ENCODE results near the gene BRF1. TPM values are rescaled to one million over a fixed set of nuclear protein-coding genes. Genes with fewer than 3 reads are reported as not detected.

BRF1 gene
- total and polyA plus RNA-seq, 2 of the 13 experiments (the other 11 are each of a cell fraction or from before 2014, with no cell fraction given), result 5.1 to 11.0 TPM

- BruUV-seq (replicated peaks), result no TSS peak
- FAIRE-seq (no peak), DNase-seq (ENCODE audit: low spot score) (no peak), ATAC-seq (no peak)
- CTCF ChIA-PET (ENCODE audit: low intra/inter-chr PET ratio, low total read pairs), result no interaction called here
- peaks cover 10% of the 10 kb centered on the region; the same call in 1 of the 2 replicates for H4K20me1 ChIP-seq (ENCODE audit: insufficient read depth, low read length)
- peaks cover 7 to 13% of the 10 kb centered on the region in 2 experiments; a peak in 3 of 5 replicates for H3K36me3 ChIP-seq (replicated peaks in 1 of 2; ENCODE audit: control insufficient read depth in 1 of 2, insufficient read depth in 2 of 2, low read length in 2 of 2)
- no peaks in the 10 kb centered on the region for H3K27me3 ChIP-seq (ENCODE audit: control insufficient read depth in 1 of 2, insufficient read depth in 2 of 2, low read length in 2 of 2)
- no peak overlapping the region for H3K27ac ChIP-seq (ENCODE audit: extremely low read length, insufficient read depth, low read length)
- in situ Hi-C loops (cut with HindIII; ENCODE audit: extremely low pct_ligation_motif_present, low pct_unique_long_range_greater_than_20kb), result no loop called here
- intact Hi-C loops (cut with micrococcal nuclease; ENCODE audit: unreplicated experiment), result no loop called here
- H3K4me1 ChIP-seq (ENCODE audit: insufficient read depth, low read length), result peaks cover 5% of the 10 kb centered on the region; the same call in 1 of the 2 replicates
- H3K79me2 ChIP-seq (ENCODE audit: insufficient read depth, low read length), result peaks cover 30% of the 10 kb centered on the region
- no peak overlapping the region for H2AFZ ChIP-seq (ENCODE audit: low read length)
- TF ChIP-seq, protein P1, sequence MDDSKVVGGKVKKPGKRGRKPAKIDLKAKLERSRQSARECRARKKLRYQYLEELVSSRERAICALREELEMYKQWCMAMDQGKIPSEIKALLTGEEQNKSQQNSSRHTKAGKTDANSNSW (CRISPR knock-in tag; IDR thresholded peaks at IDR 0.05; ENCODE audit: borderline replicate concordance), result no peak
- TF ChIP-seq AFF4 (CRISPR knock-in tag; IDR thresholded peaks at IDR 0.05), result no peak
- no peak for TF ChIP-seq SUZ12 (IDR thresholded peaks at IDR 0.05; ENCODE audit: low read depth, low read length)
- peak; percentile 10 for TF ChIP-seq AGO2 (optimal IDR thresholded peaks at IDR 0.05; ENCODE audit: low read depth, low read length)
- no peak for TF ChIP-seq AGO1 (IDR thresholded peaks at IDR 0.05; ENCODE audit: low read depth, low read length, poor library complexity, severe bottlenecking)
- no peak for TF ChIP-seq ZFY (CRISPR knock-in tag; IDR thresholded peaks at IDR 0.05)
- no peak for TF ChIP-seq ZNF782 (CRISPR knock-in tag; IDR thresholded peaks at IDR 0.05; ENCODE audit: borderline replicate concordance)
- TF ChIP-seq ZFP36L2 (CRISPR knock-in tag; IDR thresholded peaks at IDR 0.05), result no peak
- H3K9me3 ChIP-seq (ENCODE audit: low read length), result no peaks in the 10 kb centered on the region
- no peak overlapping the region for H3K9ac ChIP-seq (ENCODE audit: insufficient read depth, low read depth, low read length)
- POLR2A ChIA-PET, result no interaction called here
- no peak overlapping the region for H3K4me3 ChIP-seq (replicated peaks in 1 of 3; ENCODE audit: insufficient read depth in 1 of 3, low read depth in 2 of 3, low read length in 3 of 3)
- no peak overlapping the region for H3K4me2 ChIP-seq (ENCODE audit: low read depth, low read length)
- 98% methylated on average over 7 of the region's 9 CpGs for WGBS (ENCODE audit: low lambda C conversion rate)
Measured at GRCh38 chr14:105286759-105287144, 14.0 kb downstream of the BRF1 start.

Measured in HepG2 (cell line).